HG02970 (cell line): ENCODE measurements around the gene LMNB1.
"Not testable (repeated sequence)": the region's sequence is repeated elsewhere in the genome, so short reads cannot be mapped to it uniquely, and the experiment has no call there.

Source experiments
- ATAC-seq: cut with Tn5 transposase; IDR thresholded peaks from one replicate; pipeline ENCODE4 v1.9.1; 2021; ENCODE audit warnings: mild to moderate bottlenecking, moderate library complexity, moderate number of reproducible peaks; ENCODE audit not compliant: unreplicated experiment, low FRiP score

LMNB1 gene

DNA sequence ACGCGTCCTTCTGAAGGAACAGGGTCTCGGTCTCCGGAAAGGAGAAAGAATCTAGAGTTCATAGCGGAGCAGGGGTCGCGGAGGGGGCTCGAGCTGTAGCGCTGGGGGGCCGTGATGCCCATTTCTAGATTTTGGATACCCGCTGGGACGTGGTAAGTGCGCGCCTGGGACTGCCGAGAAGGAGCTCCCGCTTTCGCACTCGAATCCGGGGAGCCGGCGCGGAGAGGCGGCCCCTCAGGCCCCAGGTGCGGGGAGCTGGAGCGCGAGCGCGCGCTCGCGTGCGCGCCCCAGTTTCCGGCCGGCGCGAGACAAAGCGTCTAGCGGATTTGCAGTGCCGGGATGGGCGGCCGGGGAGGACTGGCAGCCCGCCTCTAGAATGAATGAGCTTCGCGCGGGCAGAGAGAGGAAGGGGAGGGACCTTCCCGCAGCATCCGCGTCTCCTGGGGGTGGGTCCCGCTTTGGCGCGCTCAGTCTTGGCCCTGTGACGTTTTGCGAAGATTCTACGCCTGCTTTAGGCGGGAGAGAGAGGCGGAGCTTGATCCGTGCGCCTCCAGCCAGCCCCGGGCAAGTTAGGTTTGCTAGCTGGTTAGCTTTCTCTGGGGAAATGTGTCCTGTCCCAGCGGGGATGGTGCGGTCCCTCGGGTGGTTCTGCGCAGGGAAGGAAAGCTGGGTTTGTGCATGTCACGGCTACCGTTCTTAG is 1.2 kb downstream of the LMNB1 start:
- ATAC-seq = peak; percentile 59

DNA sequence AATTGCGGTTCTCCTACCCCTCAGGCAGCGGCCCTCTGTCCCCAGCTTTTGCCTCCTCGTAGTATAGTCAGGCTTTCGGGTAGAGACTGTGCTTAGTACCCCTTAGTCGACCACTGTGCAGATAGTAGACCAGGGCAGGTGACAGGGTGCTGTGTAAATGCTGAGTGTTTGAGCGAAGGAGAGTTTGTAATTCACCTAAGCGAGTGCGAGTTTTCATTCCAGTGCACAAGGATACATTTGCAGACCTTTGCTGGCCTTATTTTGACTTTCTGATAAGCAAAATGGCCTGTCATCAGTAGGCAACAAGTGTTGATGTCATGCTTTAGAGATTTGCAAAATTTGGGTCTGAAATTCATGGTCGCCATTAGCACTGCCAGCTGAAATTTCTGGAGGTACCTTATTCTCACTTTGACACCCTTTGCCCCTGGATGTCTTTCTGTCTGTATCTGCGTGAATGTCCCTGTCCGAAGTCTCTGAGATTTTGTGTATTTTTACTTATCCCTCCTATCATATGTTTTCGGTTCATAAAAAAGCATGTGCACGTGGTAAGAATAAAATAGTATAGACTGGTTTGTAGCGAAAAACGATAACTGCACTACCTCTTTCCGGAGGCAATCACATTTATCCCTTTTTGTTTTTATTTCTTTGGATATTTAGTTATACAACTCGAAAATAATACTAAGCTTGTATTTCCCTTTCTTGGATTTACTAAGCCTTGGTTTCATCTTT is 1.9 kb downstream of the LMNB1 start:
- peak; percentile 1 for ATAC-seq

GRCh38 chr5:126780165-126780827 is 3.4 kb downstream of the LMNB1 start:
- no peak for ATAC-seq

- ATAC-seq = not testable (repeated sequence)
These were observed 11.5 kb downstream of the LMNB1 start for GRCh38 chr5:126788409-126788808.

DNA sequence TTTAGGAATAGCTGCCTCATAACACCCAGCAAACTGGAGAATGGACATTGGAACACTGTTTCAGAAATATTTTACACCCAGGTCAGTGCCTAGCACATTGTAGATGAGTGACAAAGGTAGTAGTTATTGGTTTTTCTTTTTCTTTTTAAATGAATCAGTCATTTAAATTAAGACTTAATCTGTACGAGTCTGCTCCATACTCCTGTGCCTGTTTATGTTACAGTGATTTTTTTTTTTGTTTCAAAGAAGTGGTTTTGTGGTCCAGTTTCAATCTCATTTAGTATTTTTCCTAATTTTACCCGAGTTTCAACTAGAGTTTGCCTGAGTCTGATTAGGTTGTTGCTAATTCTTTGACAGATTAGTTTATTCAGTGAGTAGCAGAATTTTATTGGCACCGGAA is 16.2 kb downstream of the LMNB1 start:
- no peak for ATAC-seq

DNA sequence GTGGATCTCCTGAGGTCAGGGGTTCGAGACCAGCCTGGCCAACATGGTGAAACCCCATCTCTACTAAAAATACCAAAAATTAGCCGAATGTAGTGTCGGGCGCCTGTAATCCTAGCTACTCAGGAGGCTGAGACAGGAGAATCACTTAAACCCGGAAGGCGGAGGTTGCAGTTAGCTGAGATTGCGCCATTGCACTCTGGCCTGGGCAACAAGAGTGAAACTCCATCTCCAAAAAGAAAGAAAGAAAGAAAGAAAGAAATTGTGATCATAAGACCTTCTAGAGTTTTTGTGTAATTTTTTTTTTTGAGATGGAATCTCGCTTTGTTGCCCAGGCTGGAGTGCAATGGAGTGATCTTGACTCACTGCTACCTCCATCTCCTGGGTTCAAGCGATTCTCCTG is 16.7 kb downstream of the LMNB1 start:
- not testable (repeated sequence) for ATAC-seq

DNA sequence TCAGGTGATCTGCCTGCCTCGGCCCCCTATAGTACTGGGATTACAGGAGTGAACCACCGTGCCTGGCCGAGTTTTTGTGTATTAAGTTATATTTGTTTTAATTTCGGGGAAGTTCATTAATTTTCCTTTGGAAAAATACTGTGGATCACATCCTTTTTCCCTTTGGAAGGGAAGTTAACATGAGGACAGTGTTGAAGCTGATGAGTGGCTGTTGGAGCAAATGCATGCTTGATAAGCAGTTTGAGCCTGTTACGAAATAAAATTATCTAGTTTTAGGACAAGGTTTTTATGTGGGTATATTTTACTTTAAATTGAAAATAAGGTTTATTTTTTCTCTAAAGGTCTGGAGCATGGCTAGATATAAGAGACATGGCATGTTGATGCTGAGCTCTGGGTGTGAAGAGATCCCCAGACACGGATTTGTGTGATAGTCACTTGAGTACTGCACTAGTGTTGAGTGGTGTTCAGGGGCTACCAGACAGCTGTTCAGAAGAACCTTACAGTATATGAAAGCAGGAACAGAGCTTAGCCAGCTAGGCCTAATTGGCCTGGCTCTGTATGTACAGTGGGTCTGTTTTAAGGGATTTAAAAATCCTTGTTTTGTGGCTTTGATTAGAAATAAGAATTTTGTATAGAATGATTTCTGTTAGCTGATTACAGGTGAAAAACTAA is 17.4 kb downstream of the LMNB1 start:
- no peak for ATAC-seq

DNA sequence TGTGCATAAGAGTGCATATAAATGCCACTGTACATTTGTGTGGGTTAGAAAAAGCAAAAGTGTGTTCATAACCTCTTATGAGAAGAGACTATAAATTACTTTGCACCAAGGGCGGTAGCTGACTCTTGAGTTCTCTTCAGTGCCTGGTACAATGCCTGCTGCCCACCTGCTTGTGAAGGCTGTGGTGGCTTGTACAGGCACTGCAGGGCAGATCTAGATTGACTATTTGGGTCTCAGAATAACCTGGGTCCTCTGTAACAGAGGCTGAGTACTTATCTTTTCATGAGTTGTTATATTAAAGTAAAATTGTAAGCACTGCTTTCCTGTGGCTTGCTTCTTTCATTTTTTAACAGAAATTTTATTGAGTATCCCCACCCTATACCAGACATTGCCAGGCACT is 22.8 kb downstream of the LMNB1 start:
- no peak for ATAC-seq

DNA sequence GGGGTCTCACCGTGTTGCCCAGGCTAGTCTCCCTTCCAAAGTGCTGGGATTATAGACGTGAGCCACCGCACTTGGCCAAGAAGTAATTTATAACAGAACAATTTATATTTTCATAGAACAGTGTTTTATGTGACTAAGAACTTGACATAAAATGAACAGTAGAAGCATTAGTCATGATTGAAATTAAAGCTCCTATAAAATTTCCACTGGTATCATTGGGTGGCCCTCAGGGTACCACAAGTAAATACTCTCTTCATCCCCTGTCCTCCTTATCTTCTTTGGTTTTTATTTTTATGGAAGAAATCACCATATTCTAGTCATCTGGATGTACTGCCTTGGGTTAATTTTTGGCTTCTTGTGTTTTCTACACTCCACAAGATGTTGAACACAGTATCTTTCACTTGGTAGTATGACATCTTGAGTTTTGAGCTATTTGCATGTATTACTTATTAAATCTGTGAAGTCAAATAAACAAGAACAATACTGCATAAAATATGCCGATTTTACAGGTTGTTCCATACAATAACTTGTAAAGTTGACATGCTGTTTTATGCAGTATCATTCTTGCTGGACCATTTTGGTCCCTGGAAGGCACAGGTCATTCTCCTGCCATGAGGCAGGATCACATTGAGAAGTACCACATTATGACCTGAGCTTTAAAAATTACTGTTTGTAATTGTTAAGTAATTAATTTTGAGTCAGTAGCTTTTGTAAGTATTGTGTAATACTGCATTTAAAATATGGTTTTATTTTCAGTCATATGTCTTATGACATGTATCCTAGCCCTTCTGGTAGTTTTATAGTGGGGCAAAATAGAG is 24.4 kb downstream of the LMNB1 start:
- ATAC-seq = no peak

- no peak for ATAC-seq
These were observed 25.0 kb downstream of the LMNB1 start for GRCh38 chr5:126801992-126802294.

- no peak for ATAC-seq
These were observed 28.1 kb downstream of the LMNB1 start for GRCh38 chr5:126805063-126805462.

DNA sequence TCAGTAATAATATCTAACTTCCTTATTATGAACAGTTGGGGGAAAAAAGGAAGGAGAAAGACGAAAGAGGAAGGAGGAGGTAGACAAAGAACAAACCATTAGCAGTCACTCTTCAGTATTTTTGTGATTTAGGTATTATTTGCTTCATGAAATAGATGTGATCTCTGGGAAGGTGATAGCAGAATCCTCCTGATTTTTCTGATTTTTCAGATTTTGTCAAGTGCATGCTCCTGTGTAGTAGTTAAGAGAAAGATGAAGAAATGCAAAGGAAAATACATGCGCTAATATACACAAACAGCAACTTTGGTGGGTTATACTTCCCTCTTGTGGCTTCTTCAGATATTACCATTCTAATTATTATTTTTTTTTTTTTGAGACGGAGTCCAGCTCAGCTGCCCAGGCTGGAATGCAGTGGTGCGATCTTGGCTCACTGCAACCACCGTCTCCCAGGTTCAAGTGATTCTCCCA is 31.6 kb downstream of the LMNB1 start:
- no peak for ATAC-seq

- no peak for ATAC-seq
These were observed 33.0 kb downstream of the LMNB1 start for GRCh38 chr5:126809916-126810315.

DNA sequence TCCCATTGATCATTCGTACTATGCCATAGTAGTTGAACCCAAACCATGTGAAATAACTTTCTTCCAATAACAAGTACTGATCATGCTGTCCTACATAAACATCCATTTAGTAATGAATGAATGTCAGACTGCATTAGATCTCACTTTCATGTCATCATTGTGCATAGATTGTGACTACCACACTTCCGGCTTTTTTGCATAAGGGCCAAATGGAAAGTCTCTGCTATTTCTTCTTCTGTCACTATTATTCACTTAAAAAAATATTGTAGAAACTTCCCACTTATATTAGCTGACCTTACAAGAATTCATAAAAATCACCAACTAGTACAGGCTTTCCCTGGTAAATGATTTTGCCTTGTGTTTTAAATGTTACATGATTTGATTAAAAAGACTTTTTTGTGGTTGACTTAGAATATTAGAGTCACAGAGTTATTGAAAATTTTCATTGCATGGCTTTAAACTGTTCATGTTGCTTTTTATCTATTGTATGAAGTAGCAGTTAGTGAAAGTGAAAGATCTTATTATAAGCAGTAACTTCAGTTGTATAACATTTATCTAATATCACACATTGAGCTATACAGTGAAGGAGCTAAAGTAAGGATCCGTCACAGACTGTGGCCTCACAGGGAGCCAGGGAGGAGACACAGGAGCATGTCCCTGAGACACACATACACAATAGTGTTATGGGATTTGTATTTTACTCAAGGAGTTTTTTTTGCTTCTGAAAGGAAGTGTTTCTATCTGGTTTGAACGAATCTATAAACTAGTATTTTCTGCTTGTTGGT is 33.9 kb downstream of the LMNB1 start:
- ATAC-seq = no peak

- ATAC-seq = no peak
These were observed 34.7 kb downstream of the LMNB1 start for GRCh38 chr5:126811515-126812198.

GRCh38 chr5:126812199-126812570 is 35.2 kb downstream of the LMNB1 start:
- no peak for ATAC-seq

DNA sequence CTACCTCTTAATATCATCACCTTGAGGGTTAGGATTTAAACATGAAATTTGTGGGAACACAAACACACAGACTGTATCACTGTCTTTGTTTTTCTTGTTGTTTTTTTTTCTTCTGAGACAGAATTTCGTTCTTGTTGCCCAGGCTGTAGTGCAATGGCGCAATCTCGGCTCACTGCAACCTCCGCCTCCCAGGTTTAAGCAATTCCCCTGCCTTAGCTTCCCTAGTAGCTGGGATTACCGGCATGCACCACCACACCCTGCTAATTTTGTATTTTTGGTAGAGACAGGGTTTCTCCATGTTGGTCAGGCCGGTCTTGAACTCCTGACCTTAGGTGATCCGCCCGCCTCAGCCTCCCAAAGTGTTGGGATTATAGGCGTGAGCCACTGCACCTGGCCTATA is 36.9 kb downstream of the LMNB1 start:
- not testable (repeated sequence) for ATAC-seq

- ATAC-seq = no peak
These were observed 37.9 kb downstream of the LMNB1 start for GRCh38 chr5:126814721-126815404.
